HepG2 (cell line): ENCODE data around the gene FOXD3. TPM values are rescaled to one million over a fixed set of nuclear protein-coding genes. Genes with fewer than 3 reads are reported as not detected.

Source experiments
- ATAC-seq: fragments of 200-7000 bp; cut with Tn5 transposase; 3 replicates; pipeline ENCODE4 v1.9.1; 2020; ENCODE audit warnings: mild to moderate bottlenecking, moderate library complexity
- BruUV-seq: library from RNA; stranded (reverse); fragments of 400-500 nt; replicated peaks from 2 replicates; lab custom pipeline; 2021; lab: Mats Ljungman, UMichigan
- CTCF ChIA-PET: fragments of 300-600 bp; formaldehyde crosslinking; extraction: SDS; loops from one replicate; lab custom pipeline; 2021; ENCODE audit warnings: low total read pairs, inconsistent platforms, low intra/inter-chr PET ratio; lab: Yijun Ruan, JAX
- POLR2A ChIA-PET: fragments of 350-600 bp; sonication (Branson Sonifier 250); formaldehyde crosslinking; loops from one replicate; lab custom pipeline; 2020; ENCODE audit warnings: antibody characterized with exemption, inconsistent platforms; lab: Yijun Ruan, JAX
- DNase-seq: peaks from one replicate; pipeline ENCODE4 v3.0.0-alpha.2; 2015; ENCODE audit warnings: low spot score
- FAIRE-seq: peaks from 3 replicates; lab custom pipeline; 2011; peaks lifted over from hg19 to GRCh38; lab: Jason Lieb, UNC
- H2AFZ ChIP-seq: one replicate; pipeline ENCODE4 v1.6.1; 2011; ENCODE audit warnings: low read length, inconsistent platforms
- H3K27ac ChIP-seq: fragments of 300-600 bp; 3 replicates; pipeline ENCODE4 v1.8.0; 2011; ENCODE audit warnings: mixed run types, mild to moderate bottlenecking, mixed read lengths, low read length, inconsistent platforms; ENCODE audit not compliant: insufficient read depth; ENCODE audit errors: extremely low read length
- H3K27me3 ChIP-seq, 2 experiments: fragments of 200-600 bp in 1 of 2; 2 replicates in 1 of 2; 3 replicates in 1 of 2; pipeline versions ENCODE4 v1.6.0 to v1.8.0; 2011; ENCODE audit warnings: low read length in 2 of 2, mild to moderate bottlenecking in 2 of 2, moderate library complexity in 2 of 2, inconsistent platforms in 1 of 2; ENCODE audit not compliant: insufficient read depth in 2 of 2, control insufficient read depth in 1 of 2
- H3K36me3 ChIP-seq, 2 experiments: fragments of 200-600 bp in 1 of 2; replicated peaks in 1 of 2; 2 replicates in 1 of 2; 3 replicates in 1 of 2; pipeline versions ENCODE4 v1.5.1 to v1.8.0; 2011; ENCODE audit warnings: low read length in 2 of 2, inconsistent platforms in 1 of 2; ENCODE audit not compliant: insufficient read depth in 2 of 2, control insufficient read depth in 1 of 2
- H3K4me1 ChIP-seq: 2 replicates; pipeline ENCODE4 v1.5.1; 2012; ENCODE audit warnings: low read length, inconsistent platforms; ENCODE audit not compliant: insufficient read depth
- H3K4me2 ChIP-seq: 2 replicates; pipeline ENCODE4 v1.6.0; 2011; ENCODE audit warnings: low read depth, low read length, inconsistent platforms
- H3K4me3 ChIP-seq, 3 experiments: fragments of 200-600 bp in 1 of 3; sonication (generic), shearing (Covaris generic) in 1 of 3; replicated peaks in 1 of 3; 2 replicates each; pipeline ENCODE4 v1.5.1; 2011 to 2016; ENCODE audit warnings: low read length in 3 of 3, inconsistent platforms in 2 of 3, low read depth in 2 of 3, mild to moderate bottlenecking in 2 of 3, control low read depth in 1 of 3, mixed read lengths in 1 of 3; ENCODE audit not compliant: insufficient read depth in 1 of 3
- H3K79me2 ChIP-seq: one replicate; pipeline ENCODE4 v1.6.1; 2011; ENCODE audit warnings: low read length, inconsistent platforms; ENCODE audit not compliant: insufficient read depth
- H3K9ac ChIP-seq: 2 replicates; pipeline ENCODE4 v1.6.0; 2011; ENCODE audit warnings: mild to moderate bottlenecking, low read depth, low read length, inconsistent platforms; ENCODE audit not compliant: insufficient read depth
- H3K9me3 ChIP-seq: 2 replicates; pipeline ENCODE4 v1.5.1; 2012; ENCODE audit warnings: mild to moderate bottlenecking, low read length
- H4K20me1 ChIP-seq: 2 replicates; pipeline ENCODE4 v1.6.0; 2011; ENCODE audit warnings: inconsistent platforms, mild to moderate bottlenecking, low read length, moderate library complexity; ENCODE audit not compliant: insufficient read depth
- HNRNPUL1 ChIP-seq: fragments of 200-400 bp; formaldehyde crosslinking; IDR thresholded peaks from 2 replicates; pipeline ENCODE4 v1.6.1; 2017; ENCODE audit warnings: low read depth, mild to moderate bottlenecking, low read length, moderate library complexity
- KDM2A ChIP-seq: sonication (generic); formaldehyde crosslinking; IDR thresholded peaks from 2 replicates; pipeline ENCODE4 v1.4.0; 2020; ENCODE audit warnings: low read depth, missing genetic modification reagents, borderline replicate concordance
- REST ChIP-seq, 2 experiments: IDR thresholded peaks; 2 replicates each; pipeline ENCODE4 v1.6.1; 2011 to 2012; ENCODE audit warnings: low read length in 2 of 2, borderline replicate concordance in 1 of 2, low read depth in 1 of 2, mild to moderate bottlenecking in 1 of 2, moderate library complexity in 1 of 2
- ZNF414 ChIP-seq: sonication (generic); formaldehyde crosslinking; IDR thresholded peaks from 2 replicates; pipeline ENCODE4 v1.5.0; 2020; ENCODE audit warnings: missing genetic modification reagents
- ZSCAN20 ChIP-seq: sonication (generic); formaldehyde crosslinking; IDR thresholded peaks from 2 replicates; pipeline ENCODE4 v1.4.0; 2020; ENCODE audit warnings: missing genetic modification reagents, mild to moderate bottlenecking, borderline replicate concordance
- WGBS: methylation state at CpG from one replicate; pipeline ENCODE4 v1.1.6; 2017; ENCODE audit warnings: low lambda C conversion rate; 5-methylcytosine and 5-hydroxymethylcytosine counted together
- in situ Hi-C: cut with HindIII; loops from 2 replicates; pipeline ENCODE4 v1.10.0; 2017; ENCODE audit warnings: low pct_unique_long_range_greater_than_20kb; ENCODE audit not compliant: extremely low pct_ligation_motif_present
- intact Hi-C: fragments of 100-400 bp; cut with micrococcal nuclease; formaldehyde crosslinking; loops from one replicate; pipeline ENCODE4 v1.10.0; 2022; ENCODE audit not compliant: unreplicated experiment
- microRNA-seq: library from miRNA; unstranded; fragments of <30 nt; microRNA quantifications from one replicate; pipeline ENCODE4, GENCODE V29; 2020
- polyA plus RNA-seq, 8 experiments: library from polyadenylated mRNA; depleted of rRNA in 3 of 8; stranded (reverse) in 7 of 8; unstranded in 1 of 8; fragments of >200 nt; fragmentation: Illumina TruSeq in 4 of 8; extraction: Trizol in 4 of 8; gene quantifications; 2 replicates each; pipeline versions ENCODE4 v1.2.1 to v1.2.3, GENCODE V29; 2011 to 2016; ENCODE audit warnings: low read depth in 4 of 8, missing spikeins in 1 of 8, mixed read lengths in 1 of 8; ENCODE audit not compliant: insufficient read depth in 1 of 8
- small RNA-seq, 3 experiments: library from RNA; depleted of rRNA; stranded (forward); fragments of <200 nt; gene quantifications; one replicate each; pipeline ENCODE3, GENCODE V24; 2012; ENCODE audit warnings: low read depth in 2 of 3, low replicate concordance in 1 of 3; ENCODE audit not compliant: insufficient read length in 3 of 3, insufficient read depth in 2 of 3
- total RNA-seq, 5 experiments: library from RNA; depleted of rRNA; stranded (reverse); fragments of >200 nt; fragmentation: Illumina TruSeq; extraction: Trizol; gene quantifications; 2 replicates each; pipeline ENCODE4 v1.2.3, GENCODE V29; 2016; ENCODE audit warnings: low read depth in 1 of 5

Gene FOXD3
- total and polyA plus RNA-seq, 2 of the 13 experiments (the other 11 are each of a cell fraction or from before 2014, with no cell fraction given): not detected

- in situ Hi-C loops: no loop called here
- H3K79me2 ChIP-seq: no peaks in the 10 kb centered on the region
- TF ChIP-seq KDM2A (CRISPR knock-in tag) (no peak), ZNF414 (CRISPR knock-in tag) (0 out of 2 replicates have a peak, but pooled peaks have one; percentile 14), REST (IDR thresholded peaks at IDR 0.05; ENCODE audit: borderline replicate concordance in 1 of 2, low read depth in 1 of 2, low read length in 2 of 2) (no peak), ZSCAN20 (CRISPR knock-in tag) (no peak), HNRNPUL1 (no peak)
- TF ChIP-seq, all 625 proteins: peak for 1
- ATAC-seq (peak; percentile 27), FAIRE-seq (no peak), DNase-seq (peak; percentile 4)
- H2AFZ ChIP-seq: peak overlapping the region; percentile 93
- BruUV-seq: TSS peak; percentile 83
- no peaks in the 10 kb centered on the region for H3K9me3 ChIP-seq
- ChIA-PET CTCF (interaction anchor here (1.3 kb wide), 1 partner anchor 73 kb away, joined by 6 read pairs; no protein-coding TSS in a partner anchor), POLR2A (no interaction called here)
- WGBS: 4% methylated on average over 10 of the region's 10 CpGs
- peak overlapping the region; percentile 88 for H3K4me2 ChIP-seq
- no peaks in the 10 kb centered on the region for H3K36me3 ChIP-seq
- H3K4me1 ChIP-seq: peaks cover 15% of the 10 kb centered on the region; the same call in 1 of the 2 replicates
- H4K20me1 ChIP-seq: no peaks in the 10 kb centered on the region
- peak overlapping the region; percentile 79 to 91 (median 82) for H3K4me3 ChIP-seq
- peak overlapping the region; percentile 80 for H3K9ac ChIP-seq
- H3K27ac ChIP-seq: peak overlapping the region; percentile 73
- no peaks in the 10 kb centered on the region for H3K27me3 ChIP-seq
- intact Hi-C loops: no loop called here
These were observed 45.8 kb downstream of the FOXD3 start for GRCh38 chr1:63368131-63368530.

Small RNAs within 50 kb of the gene (microRNA-seq; reads per million reads assigned to microRNA genes)
- gene MIR6068: not detected

Small RNAs within 50 kb of the gene (small RNA-seq; reads per million reads assigned to genes)
- gene MIR6068 (0 to 0.10 (median 0) reads per million in 3 experiments), gene RF00019 (0 reads per million in 3 experiments)

Other genes starting within 250 kb of the FOXD3 start
- gene ALG6, start 45.1 kb downstream of the FOXD3 start, total RNA-seq (2016; rRNA removed; fragmentation: Illumina TruSeq; extraction: Trizol): 4.5 and 8.1 TPM in 2 replicates
- 4.4 and 6.8 TPM in 2 replicates for gene ALG6, start 45.1 kb downstream of the FOXD3 start, polyA plus RNA-seq (2011; rRNA removed)
- gene ITGB3BP, start 200.7 kb downstream of the FOXD3 start, total RNA-seq (2016; rRNA removed; fragmentation: Illumina TruSeq; extraction: Trizol): 46.5 and 66.3 TPM in 2 replicates
- gene ITGB3BP, start 200.7 kb downstream of the FOXD3 start, polyA plus RNA-seq (2011; rRNA removed): 13.6 and 19.0 TPM in 2 replicates
- 5.4 and 7.6 TPM in 2 replicates for gene EFCAB7, start 201.0 kb downstream of the FOXD3 start, total RNA-seq (2016; rRNA removed; fragmentation: Illumina TruSeq; extraction: Trizol)
- gene EFCAB7, start 201.0 kb downstream of the FOXD3 start, polyA plus RNA-seq (2011; rRNA removed): 1.5 and 1.7 TPM in 2 replicates